Right lobe of liver (tissue), 6 donors: ENCODE data around the gene VGLL4. TPM values are rescaled to one million over a fixed set of nuclear protein-coding genes. Genes with fewer than 3 reads are reported as not detected.

Experiments used
- ATAC-seq, 4 donors: fragments of 200-7000 bp; cut with Tn5 transposase; one replicate each; pipeline ENCODE4 v1.9.1; 2020; ENCODE audit warnings: mild to moderate bottlenecking in 4 of 4, moderate library complexity in 4 of 4
- DNase-seq, 3 donors: peaks; one replicate each; pipeline ENCODE4 v3.0.0-alpha.2; 2020
- H3K27ac ChIP-seq, 3 donors: fragments of 200-600 bp; one replicate each; pipeline ENCODE4 v1.8.0; 2022
- H3K27me3 ChIP-seq, 2 donors: fragments of 200-600 bp; one replicate each; pipeline ENCODE4 v1.8.0; 2022
- H3K36me3 ChIP-seq, 4 donors: fragments of 200-600 bp; sonication (generic) in 1 of 4; one replicate each; pipeline versions ENCODE4 v1.5.1 to v1.8.0; 2017 to 2022; ENCODE audit warnings: control low read depth in 1 of 4
- H3K4me1 ChIP-seq, 4 donors: fragments of 200-600 bp; sonication (generic) in 1 of 4; one replicate each; pipeline versions ENCODE4 v1.5.1 to v1.8.0; 2017 to 2022; ENCODE audit warnings: control low read depth in 1 of 4
- H3K4me3 ChIP-seq, 3 donors: fragments of 200-600 bp; one replicate each; pipeline ENCODE4 v1.8.0; 2022
- H3K9me3 ChIP-seq, 4 donors: fragments of 200-600 bp; sonication (generic) in 1 of 4; one replicate each; pipeline versions ENCODE4 v1.5.1 to v1.8.0; 2017 to 2022; ENCODE audit warnings: control low read depth in 1 of 4
- POLR2A ChIP-seq: fragments of 450-650 bp; IDR thresholded peaks from one replicate; pipeline ENCODE4 v1.6.1; 2017; ENCODE audit warnings: antibody characterized with exemption, mild to moderate bottlenecking
- whole genome bisulfite sequencing: methylation state at CpG from one replicate; pipeline ENCODE4 v1.1.6; 2018; ENCODE audit warnings: low coverage, low lambda C conversion rate; ENCODE audit not compliant: insufficient coverage; ENCODE audit errors: missing lambda C conversion rate; 5-methylcytosine and 5-hydroxymethylcytosine counted together
- intact Hi-C, 2 donors: fragments of 100-400 bp; cut with DNase I; formaldehyde crosslinking; loops; one replicate each; pipeline versions ENCODE4 v1.11.2 to v1.14.1; 2022
- total RNA-seq, 6 experiments: library from RNA; depleted of rRNA in 2 of 6; stranded (reverse); fragments of >200 nt in 2 of 6; fragmentation: NEBNext Ultra II Directional in 3 of 6; extraction: Animal tissue kit (Norgen Biotek cat#: 25700) in 3 of 6; gene quantifications; one replicate each; pipeline versions ENCODE4 v1.1.0 to v1.2.4, GENCODE V29; 2016 to 2023
- TF ChIP-seq, protein P1 (sequence below), 4 donors: fragments of 200-600 bp in 3 of 4; fragments of 450-650 bp in 1 of 4; IDR thresholded peaks; one replicate each; pipeline versions ENCODE4 v1.5.1 to v1.8.0; 2016 to 2022; ENCODE audit warnings: antibody characterized with exemption in 4 of 4, mild to moderate bottlenecking in 2 of 4
- donor health status: DM: no; HTN: yes; CAD: no.
- donor health status: DM: no; HTN: no; CAD: no.
- donor health status: DM: no; HTN: no; CAD: no.
- donor health status: DM: no; HTN: yes; CAD: no.
- donor health status: DM: no; HTN: yes; CAD: no.

VGLL4 gene
- total RNA-seq, 6 experiments from 2014 or later = 10.4 to 22.4 (median 15.2) TPM

DNA sequence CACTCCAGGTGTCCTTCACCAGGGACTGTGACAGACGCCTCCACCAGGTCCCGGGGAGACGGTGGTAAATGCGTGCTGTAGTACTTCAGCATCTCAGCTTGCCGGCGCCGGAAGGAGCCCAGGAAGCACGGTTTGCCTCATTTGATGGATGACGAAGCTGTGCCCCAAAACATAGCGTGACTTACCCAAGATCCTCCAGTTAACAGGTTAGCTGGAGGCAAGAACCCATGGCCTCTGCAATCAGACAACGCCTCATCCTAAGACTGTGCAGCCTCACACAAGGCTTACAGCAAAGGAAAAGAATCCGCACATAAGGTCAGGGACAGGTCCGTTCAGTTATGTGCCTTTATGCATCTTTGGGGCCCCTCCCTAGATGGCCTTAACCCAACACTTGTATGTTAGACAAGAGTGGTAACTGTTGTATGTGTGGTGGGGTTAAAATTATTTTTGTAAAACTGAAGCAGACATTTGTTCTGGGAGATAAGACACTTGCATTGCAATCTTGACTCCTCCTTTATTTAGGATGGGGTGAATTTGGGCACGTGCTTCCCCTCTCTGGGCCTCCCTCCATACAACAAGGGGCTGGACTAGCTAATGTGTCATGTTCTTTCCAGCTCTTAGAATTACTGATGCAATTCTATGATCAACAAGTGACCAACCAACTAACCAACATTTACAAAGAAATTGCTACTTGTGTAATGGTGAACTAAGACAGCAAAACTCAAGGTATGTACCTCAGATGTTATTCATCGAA, 39.4 kb downstream of the VGLL4 start:
- no peak for TF ChIP-seq POLR2A
- TF ChIP-seq, protein P1, sequence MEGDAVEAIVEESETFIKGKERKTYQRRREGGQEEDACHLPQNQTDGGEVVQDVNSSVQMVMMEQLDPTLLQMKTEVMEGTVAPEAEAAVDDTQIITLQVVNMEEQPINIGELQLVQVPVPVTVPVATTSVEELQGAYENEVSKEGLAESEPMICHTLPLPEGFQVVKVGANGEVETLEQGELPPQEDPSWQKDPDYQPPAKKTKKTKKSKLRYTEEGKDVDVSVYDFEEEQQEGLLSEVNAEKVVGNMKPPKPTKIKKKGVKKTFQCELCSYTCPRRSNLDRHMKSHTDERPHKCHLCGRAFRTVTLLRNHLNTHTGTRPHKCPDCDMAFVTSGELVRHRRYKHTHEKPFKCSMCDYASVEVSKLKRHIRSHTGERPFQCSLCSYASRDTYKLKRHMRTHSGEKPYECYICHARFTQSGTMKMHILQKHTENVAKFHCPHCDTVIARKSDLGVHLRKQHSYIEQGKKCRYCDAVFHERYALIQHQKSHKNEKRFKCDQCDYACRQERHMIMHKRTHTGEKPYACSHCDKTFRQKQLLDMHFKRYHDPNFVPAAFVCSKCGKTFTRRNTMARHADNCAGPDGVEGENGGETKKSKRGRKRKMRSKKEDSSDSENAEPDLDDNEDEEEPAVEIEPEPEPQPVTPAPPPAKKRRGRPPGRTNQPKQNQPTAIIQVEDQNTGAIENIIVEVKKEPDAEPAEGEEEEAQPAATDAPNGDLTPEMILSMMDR (IDR thresholded peaks at IDR 0.05) = no peak
- DNase-seq (no peak), ATAC-seq (no peak)
- Histone ChIP-seq H3K9me3 (no peaks in the 10 kb centered on the region), H3K4me1 (peaks cover 0 to 12% (median 6%) of the 10 kb centered on the region in 4 donors), H3K36me3 (peaks cover 0 to 16% (median 0%) of the 10 kb centered on the region in 4 donors), H3K27ac (no peak overlapping the region), H3K4me3 (no peak overlapping the region), H3K27me3 (no peaks in the 10 kb centered on the region)
- intact Hi-C loops = no loop called here
- 80% methylated on average over 9 of the region's 15 CpGs for WGBS

DNA sequence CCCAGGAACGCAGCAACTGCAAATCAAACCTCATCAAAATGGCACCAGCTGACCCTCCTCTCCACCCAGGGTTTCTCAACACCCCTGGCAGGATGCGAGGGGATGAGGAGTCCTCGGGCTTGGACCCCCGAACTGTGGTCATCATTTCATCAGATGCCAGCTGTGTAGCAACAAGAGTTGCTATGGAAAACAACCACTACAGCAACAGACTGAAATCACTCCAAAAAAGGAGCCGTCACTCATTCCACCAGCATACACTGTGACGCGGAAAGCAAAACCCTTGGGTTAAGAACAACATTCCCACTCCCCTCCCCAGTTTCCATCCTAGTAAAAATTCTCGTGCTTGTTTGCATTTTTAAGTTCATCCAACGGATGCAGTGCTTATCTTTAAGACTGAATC, 40.1 kb downstream of the VGLL4 start:
- peaks cover 0 to 10% (median 4%) of the 10 kb centered on the region in 4 donors for H3K4me1 ChIP-seq
- peaks cover 0 to 16% (median 0%) of the 10 kb centered on the region in 4 donors for H3K36me3 ChIP-seq
- 68% methylated on average over 7 of the region's 9 CpGs for WGBS
- no peak overlapping the region for H3K4me3 ChIP-seq
- intact Hi-C loops = no loop called here
- DNase-seq (no peak), ATAC-seq (peak in 2 of 4 donors; percentile 12 to 23)
- no peaks in the 10 kb centered on the region for H3K9me3 ChIP-seq
- TF ChIP-seq POLR2A = no peak
- TF ChIP-seq, protein P1 (IDR thresholded peaks at IDR 0.05) = no peak
- no peaks in the 10 kb centered on the region for H3K27me3 ChIP-seq
- H3K27ac ChIP-seq = peak overlapping the region in 2 of 3 donors; percentile 12 to 18

DNA sequence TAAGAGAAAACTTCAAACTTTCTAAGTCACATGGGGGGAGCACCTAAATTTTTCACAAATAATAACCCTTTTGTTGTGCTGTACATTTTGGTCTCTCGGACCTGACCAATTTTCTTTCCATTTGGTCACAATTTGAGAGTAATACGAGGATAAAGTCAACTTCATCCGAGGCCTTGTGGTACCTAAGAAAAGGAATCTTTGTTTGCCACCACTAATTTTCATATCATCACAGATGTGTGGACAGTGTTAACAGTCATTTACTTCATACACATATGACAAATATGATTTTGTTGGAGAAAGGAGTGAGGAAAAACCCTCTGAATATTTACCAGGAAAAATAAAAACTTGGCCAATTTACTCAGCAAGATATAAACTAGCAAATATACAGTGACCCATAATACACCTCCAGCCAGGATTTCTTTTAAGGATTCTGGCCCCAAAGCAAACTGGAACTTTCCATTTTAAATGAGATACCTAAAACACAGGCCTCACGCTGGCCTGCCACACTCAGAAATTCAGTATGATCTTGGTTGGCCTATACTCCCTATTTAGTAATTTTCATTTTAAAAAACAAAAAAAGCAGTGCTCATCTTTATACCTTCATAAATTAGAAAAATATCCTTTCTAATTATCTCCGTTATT, 40.7 kb downstream of the VGLL4 start:
- ATAC-seq (no peak), DNase-seq (no peak)
- Histone ChIP-seq H3K27ac (peak overlapping the region in 2 of 3 donors; percentile 12 to 18), H3K9me3 (no peaks in the 10 kb centered on the region), H3K4me1 (peaks cover 0 to 4% (median 2%) of the 10 kb centered on the region in 4 donors), H3K36me3 (peaks cover 0 to 16% (median 0%) of the 10 kb centered on the region in 4 donors), H3K27me3 (no peaks in the 10 kb centered on the region), H3K4me3 (no peak overlapping the region)
- 85% methylated on average over 5 of the region's 5 CpGs for WGBS
- TF ChIP-seq, protein P1 (IDR thresholded peaks at IDR 0.05) = no peak
- TF ChIP-seq POLR2A = no peak
- intact Hi-C loops = no loop called here

DNA sequence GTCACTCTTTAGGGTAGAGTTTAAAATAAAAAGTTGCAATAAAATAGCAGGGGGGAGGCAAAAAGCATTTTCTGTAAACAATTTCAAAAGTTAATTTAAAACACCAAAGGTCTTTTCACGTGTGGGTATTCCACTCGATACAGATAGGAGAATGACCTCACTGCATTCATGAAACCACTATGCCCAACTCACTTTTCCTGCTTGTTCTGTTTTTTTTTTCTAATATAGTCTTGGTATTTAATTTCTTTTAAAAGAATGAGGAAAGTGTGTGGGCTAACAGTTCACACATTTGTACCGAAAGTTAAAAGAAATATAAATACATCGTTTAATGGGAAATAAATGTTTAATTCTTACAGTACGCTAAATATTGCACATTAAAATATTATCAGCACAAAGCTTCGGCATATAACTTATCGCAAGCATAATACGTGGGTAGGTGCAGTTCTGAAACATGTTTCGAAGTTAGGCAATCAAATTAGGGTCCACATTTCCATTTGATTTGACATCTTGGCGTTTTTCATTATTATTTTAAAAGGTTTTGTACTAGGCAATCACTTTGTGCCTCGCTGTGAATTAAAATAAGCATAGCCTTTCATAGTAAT, 41.4 kb downstream of the VGLL4 start:
- TF ChIP-seq, protein P1 (IDR thresholded peaks at IDR 0.05) = no peak
- no peak for TF ChIP-seq POLR2A
- 84% methylated on average over 11 of the region's 11 CpGs for WGBS
- no peak overlapping the region for H3K27ac ChIP-seq
- no peaks in the 10 kb centered on the region for H3K27me3 ChIP-seq
- no peak for DNase-seq
- H3K9me3 ChIP-seq = no peaks in the 10 kb centered on the region
- H3K4me3 ChIP-seq = no peak overlapping the region
- ATAC-seq = no peak
- peaks cover 0 to 16% (median 0%) of the 10 kb centered on the region in 4 donors for H3K36me3 ChIP-seq
- intact Hi-C loops = no loop called here
- peaks cover 0 to 2% (median 0%) of the 10 kb centered on the region in 4 donors for H3K4me1 ChIP-seq
